ENCODE data around the gene PIK3R3.

Gene PIK3R3

GRCh38 chr1:46157916-46158311, 25.5 kb upstream of the PIK3R3 start:
- no peak for DNase-seq (ENCODE audit: low spot score)

DNA sequence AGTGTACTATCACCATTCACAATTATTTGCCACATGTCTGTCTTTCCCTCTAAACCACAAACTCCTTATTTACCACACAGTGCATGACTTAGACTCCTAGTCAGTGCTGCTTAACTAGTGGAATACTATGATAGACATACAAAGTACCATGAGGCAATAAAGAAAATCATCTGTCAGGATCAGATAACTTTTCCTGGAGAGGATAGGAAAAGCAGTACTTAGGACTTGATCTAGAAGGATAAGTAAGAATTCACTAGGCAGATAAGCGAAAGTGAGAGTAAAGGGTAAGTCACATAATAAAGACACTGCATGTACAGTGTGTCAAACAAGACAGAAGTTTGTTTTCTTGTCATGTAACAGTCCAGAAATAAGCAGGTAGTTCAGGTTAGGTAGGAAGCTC, 21.3 kb upstream of the PIK3R3 start:
- DNase-seq (ENCODE audit: low spot score), result no peak

DNA sequence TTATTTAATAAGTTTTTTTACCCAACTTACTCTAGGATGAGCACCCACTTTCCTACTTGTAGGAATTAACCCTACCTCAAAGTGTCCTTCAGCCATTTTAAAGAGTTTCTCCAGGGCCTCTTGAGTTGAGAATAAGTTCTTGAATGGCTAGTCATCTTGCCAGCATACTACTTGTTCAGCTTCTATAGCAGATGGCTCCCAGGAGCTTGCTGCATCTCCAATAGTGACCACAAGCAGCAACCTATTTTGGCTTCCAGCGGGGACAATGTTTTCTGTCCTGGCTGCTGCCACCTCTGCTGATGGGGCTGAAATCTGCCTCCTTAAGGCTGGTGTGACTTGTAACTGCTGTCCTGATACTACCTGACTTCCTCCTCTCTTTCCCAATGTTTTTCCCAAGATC, 20.8 kb upstream of the PIK3R3 start:
- DNase-seq (ENCODE audit: low spot score), result no peak

- DNase-seq (ENCODE audit: low spot score), result no peak
These were observed 19.6 kb upstream of the PIK3R3 start for GRCh38 chr1:46152016-46152415.

GRCh38 chr1:46150085-46150484, 17.7 kb upstream of the PIK3R3 start:
- no peak for DNase-seq (ENCODE audit: low spot score)

DNA sequence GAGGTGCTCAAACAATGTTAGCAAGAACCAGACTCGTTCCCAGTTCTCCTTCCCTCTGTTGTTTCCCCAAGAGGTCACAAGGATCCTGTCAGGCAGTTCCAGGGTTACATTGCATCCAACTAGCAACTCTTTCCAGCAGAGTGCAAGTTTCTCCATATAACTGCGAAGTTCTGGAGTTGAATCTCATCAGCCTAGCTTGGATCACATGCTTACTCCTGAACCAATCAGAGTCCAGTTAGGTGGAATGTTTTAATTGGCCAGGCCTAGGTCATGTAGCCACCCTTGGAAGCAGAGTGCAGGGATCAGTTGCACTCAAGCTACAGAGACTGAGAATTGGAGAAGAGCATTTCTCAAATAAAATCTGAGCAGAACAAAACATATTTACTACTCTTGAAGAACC, 15.9 kb upstream of the PIK3R3 start:
- DNase-seq (ENCODE audit: low spot score), result no peak

DNA sequence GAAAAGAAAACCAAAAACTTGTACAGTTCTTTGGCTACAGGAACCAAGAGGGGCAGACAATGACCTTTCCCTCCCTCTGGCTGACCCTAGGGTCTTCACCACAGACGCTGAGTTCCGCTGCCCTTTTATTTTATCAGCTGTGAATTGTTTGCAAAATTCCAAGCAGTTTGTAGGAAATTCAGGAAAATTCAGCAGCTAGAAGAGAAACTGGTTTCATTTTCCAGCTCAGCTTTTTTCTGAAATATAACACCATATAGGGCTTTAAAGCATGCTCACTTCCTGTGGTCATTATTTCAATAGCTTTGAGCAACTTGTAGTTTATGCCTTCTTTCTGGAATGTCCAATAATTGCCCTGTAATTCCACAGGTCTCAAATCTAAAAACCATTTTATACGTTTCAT, 5.5 kb upstream of the PIK3R3 start:
- DNase-seq (ENCODE audit: low spot score), result no peak

- peak; percentile 95 for DNase-seq (ENCODE audit: low spot score)
These were observed 4.3 kb upstream of the PIK3R3 start for GRCh38 chr1:46136711-46137110.

DNA sequence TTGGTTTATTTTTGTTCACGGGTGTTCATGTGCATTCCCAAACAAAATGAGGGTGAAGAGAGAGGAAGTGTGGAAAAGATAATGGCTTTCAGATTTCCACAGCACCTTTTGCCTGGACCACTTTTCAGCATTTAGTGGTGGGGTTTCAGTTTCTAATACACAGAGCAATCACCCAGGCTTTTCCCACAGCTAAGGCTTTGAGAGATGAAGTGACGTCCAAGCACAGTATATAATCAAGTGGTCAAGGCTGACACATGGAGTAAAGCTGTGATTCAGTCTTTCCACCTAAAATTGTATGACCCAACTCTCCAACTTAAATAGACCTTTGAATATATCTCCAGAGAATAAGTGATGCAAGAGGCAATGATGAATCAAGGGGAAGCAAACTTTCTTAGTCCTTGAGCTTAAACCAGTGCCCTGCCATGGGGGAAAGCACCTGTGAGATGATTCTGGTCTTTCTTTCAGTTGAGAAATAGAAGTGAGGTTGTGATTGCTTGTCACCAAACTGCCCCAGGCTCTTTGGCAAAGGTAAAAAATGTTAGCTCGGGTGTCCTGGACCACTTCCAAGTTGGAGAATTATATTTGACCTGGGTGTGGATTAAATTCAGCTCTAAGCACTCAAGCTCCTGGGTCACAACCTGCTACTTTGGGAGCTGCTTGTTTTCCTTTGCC, 2.4 kb upstream of the PIK3R3 start:
- DNase-seq (ENCODE audit: low spot score), result peak; percentile 85

DNA sequence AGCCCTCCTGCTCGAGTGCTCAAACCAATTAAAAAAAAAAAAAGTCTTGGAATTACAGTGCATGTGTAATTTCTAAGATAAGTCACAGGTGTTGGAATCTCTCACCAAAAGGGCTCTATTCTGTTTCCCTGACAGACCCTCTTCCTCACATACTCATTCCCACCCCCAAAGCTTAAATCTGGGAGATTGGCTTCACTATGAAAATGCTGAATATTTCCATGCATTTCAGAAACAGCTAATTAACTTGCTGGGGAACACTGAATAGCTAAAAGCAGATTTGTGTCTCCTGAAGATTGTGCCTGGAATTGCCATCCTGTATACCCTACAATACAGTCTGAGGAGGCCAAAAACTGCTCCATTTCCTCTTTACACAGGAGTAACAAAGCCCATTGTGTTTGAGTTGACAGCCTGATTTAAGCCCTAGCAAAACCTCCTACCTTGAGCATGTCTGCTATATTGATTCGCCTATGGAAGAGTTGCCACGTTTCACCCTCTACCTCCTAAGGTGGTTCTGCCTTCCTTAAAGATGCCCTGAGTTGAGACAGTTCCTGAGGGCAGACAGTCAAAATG, 1.4 kb upstream of the PIK3R3 start:
- DNase-seq (ENCODE audit: low spot score), result no peak

- DNase-seq (ENCODE audit: low spot score), result no peak
These were observed 791 bp upstream of the PIK3R3 start for GRCh38 chr1:46133181-46133658.

GRCh38 chr1:46131712-46132528, 509 bp downstream of the PIK3R3 start:
- DNase-seq (ENCODE audit: low spot score), result peak; percentile 46

DNA sequence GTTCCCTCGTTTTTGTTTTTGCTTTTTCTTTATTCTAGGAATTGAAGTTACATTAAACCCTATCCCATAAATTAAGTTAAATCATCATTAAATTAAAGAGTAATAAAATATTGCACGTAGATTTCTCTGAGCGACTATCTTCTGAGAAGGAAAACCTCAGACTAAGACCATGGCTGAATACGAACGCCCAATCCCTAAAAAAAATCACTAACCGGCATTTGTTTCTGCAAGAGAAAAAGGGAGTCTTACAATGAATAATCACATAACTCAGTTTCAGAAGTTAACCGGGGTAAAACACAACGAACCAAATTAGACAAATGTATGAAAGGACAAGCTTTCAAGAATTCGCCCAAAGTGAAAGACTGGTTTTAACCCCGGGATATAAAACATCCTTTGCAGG, 1.3 kb downstream of the PIK3R3 start:
- DNase-seq (ENCODE audit: low spot score), result peak; percentile 58

- peak; percentile 44 for DNase-seq (ENCODE audit: low spot score)
These were observed 1.8 kb downstream of the PIK3R3 start for GRCh38 chr1:46130606-46131005.

- DNase-seq (ENCODE audit: low spot score), result no peak
These were observed 2.3 kb downstream of the PIK3R3 start for GRCh38 chr1:46130121-46130520.

DNA sequence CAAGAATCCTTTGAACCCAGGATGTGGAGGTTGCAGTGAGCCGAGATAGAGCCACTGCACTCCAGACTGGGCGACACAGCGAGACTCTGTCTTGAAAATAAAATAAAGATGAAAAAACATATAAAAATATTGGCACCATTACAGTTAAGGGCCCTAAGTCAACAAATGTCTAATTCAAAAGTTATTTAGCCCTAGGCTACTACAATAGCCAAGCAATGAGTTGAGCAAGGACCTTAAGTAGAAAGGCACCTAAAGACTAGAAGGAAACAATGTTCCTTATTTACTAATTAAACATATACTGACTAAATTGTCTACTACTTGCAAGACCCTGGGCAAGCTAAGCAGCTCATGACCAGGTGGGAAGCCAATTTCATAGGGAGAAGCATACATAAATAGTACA, 4.1 kb downstream of the PIK3R3 start:
- DNase-seq (ENCODE audit: low spot score), result no peak

DNA sequence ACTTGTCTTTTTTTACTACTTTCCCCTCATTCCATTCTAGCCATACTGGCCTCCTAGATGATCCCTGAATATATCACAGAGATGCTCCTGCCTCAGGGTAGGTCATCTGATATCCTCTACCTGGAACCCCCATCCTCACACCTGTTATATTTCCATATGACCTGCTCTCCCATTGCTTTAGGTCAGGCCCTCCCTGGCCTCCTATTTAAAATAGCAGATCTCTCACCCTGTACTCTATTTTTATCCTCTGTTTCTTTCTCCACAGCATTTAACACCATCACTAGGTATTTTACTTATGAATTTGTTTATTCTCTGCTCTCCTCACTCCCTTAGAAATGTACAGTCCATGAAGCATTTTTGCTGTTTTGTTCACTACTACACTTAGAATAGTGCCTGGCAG, 13.6 kb downstream of the PIK3R3 start:
- DNase-seq (ENCODE audit: low spot score), result no peak

- no peak for DNase-seq (ENCODE audit: low spot score)
These were observed 14.5 kb downstream of the PIK3R3 start for GRCh38 chr1:46117810-46118494.

DNA sequence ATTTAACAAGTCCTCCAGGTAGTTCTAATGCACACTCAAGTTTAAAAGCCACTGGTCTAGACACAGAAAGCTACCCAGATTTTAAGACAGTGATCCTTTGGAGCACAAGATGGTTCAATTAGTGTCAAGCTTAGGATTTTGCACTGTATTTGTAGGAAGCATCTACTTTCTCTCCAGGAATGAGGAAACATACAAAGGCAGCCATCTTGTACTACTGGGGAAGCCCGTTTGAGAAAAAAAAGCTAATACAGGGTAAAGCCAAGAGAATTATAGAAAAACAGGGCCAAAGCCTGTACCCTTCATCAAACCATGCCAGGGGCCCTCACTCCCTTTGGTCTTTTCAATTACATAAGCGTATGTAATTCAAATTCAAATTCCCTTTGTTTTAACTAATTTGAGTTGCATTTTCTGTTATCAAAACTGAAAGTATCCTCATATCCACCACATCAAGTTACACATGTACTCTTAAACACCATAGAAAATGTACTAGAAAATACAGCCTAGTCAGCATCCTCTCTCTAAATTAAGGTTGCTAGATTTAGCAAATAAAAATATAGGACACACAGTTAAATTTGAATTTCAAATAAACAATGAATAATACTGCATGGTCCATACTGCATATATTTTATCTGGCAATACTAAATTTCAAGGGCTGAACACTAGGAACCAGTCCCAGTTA, 17.4 kb downstream of the PIK3R3 start:
- no peak for DNase-seq (ENCODE audit: low spot score)

DNA sequence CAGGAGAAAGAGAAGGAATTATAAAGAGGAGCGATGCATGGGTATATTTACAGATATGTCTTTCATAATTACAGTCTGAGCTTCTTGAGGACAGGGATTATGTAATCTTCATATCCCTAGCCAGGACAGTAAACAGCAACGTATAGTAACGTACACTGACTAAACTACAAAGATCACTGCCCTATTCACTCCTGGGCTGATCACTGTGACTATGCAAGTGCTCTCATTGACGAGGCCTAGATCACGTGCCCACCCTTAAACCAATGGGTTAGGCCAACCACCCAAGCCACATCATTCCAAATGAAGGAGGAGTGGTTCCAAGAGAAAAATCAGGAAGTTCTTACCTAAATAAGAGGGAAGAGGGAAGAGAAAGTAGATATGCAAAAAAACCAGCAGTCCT, 18.5 kb downstream of the PIK3R3 start:
- no peak for DNase-seq (ENCODE audit: low spot score)

- no peak for DNase-seq (ENCODE audit: low spot score)
These were observed 20.3 kb downstream of the PIK3R3 start for GRCh38 chr1:46112108-46112507.

GRCh38 chr1:46110521-46110920, 21.9 kb downstream of the PIK3R3 start:
- DNase-seq (ENCODE audit: low spot score), result no peak

Data from cerebellar cortex (tissue), 1 donor.